HEK293 (cell line): ENCODE results near the gene CLN6.
A peak's percentile ranks its signal among the peaks of the same experiment; 100 is the strongest.

ENCODE experiments used
- CTCF ChIA-PET: fragments of 350-600 bp; formaldehyde crosslinking; extraction: SDS; loops from one replicate; lab custom pipeline; 2021; ENCODE audit warnings: antibody characterized with exemption; lab: Yijun Ruan, JAX
- POLR2A ChIA-PET: fragments of 300-600 bp; formaldehyde crosslinking; extraction: SDS; loops from one replicate; lab custom pipeline; 2020; ENCODE audit warnings: antibody characterized with exemption, inconsistent platforms; lab: Yijun Ruan, JAX
- H3K27ac ChIP-seq: fragments of 200-500 bp; sonication (Bioruptor generic); 2 replicates; pipeline ENCODE4 v1.5.1; 2014; ENCODE audit warnings: low read depth, low read length, control low read depth, inconsistent platforms; ENCODE audit errors: extremely low read depth
- H3K36me3 ChIP-seq, 2 experiments: fragments of 200-500 bp in 1 of 2; sonication (Bioruptor generic) in 1 of 2; 1 replicate in 1 of 2; 2 replicates in 1 of 2; pipeline ENCODE4 v1.5.1; 2014 to 2017; ENCODE audit warnings: inconsistent platforms in 2 of 2, low read length in 2 of 2; ENCODE audit not compliant: control insufficient read depth in 2 of 2, insufficient read depth in 1 of 2
- H3K4me1 ChIP-seq: fragments of 200-500 bp; sonication (Bioruptor generic); 2 replicates; pipeline ENCODE4 v1.5.1; 2014; ENCODE audit warnings: mild to moderate bottlenecking, low read length, inconsistent platforms; ENCODE audit not compliant: control insufficient read depth, insufficient read depth
- H3K4me3 ChIP-seq: 2 replicates; pipeline ENCODE4 v1.5.1; 2011; ENCODE audit warnings: low read depth, mild to moderate bottlenecking, control low read depth, low read length, moderate library complexity
- H3K9me3 ChIP-seq: fragments of 200-500 bp; sonication (Bioruptor generic); 2 replicates; pipeline ENCODE4 v1.5.1; 2014; ENCODE audit warnings: low read depth, low read length, inconsistent platforms; ENCODE audit not compliant: control insufficient read depth, insufficient read depth
- KLF7 ChIP-seq: fragments of 450-650 bp; formaldehyde crosslinking; IDR thresholded peaks from 2 replicates; pipeline ENCODE4 v1.5.1; 2016; ENCODE audit warnings: missing biosample characterization, missing genetic modification characterization, borderline replicate concordance
- SP7 ChIP-seq: fragments of 450-650 bp; formaldehyde crosslinking; IDR thresholded peaks from 2 replicates; pipeline ENCODE4 v1.5.1; 2016; ENCODE audit warnings: missing biosample characterization, missing genetic modification characterization
- ZBTB17 ChIP-seq: fragments of 450-650 bp; formaldehyde crosslinking; IDR thresholded peaks from 2 replicates; pipeline ENCODE4 v1.5.1; 2016; ENCODE audit warnings: missing biosample characterization, missing genetic modification characterization
- ZBTB21 ChIP-seq: fragments of 450-650 bp; formaldehyde crosslinking; IDR thresholded peaks from 2 replicates; pipeline ENCODE4 v1.5.1; 2017; ENCODE audit warnings: missing biosample characterization, missing genetic modification characterization
- ZFP41 ChIP-seq: fragments of 450-650 bp; formaldehyde crosslinking; IDR thresholded peaks from 2 replicates; pipeline ENCODE4 v1.5.1; 2016; ENCODE audit warnings: missing biosample characterization, missing genetic modification characterization, borderline replicate concordance
- ZIC2 ChIP-seq: fragments of 450-650 bp; formaldehyde crosslinking; IDR thresholded peaks from 2 replicates; pipeline ENCODE4 v1.5.1; 2016; ENCODE audit warnings: missing biosample characterization, missing genetic modification characterization
- ZNF169 ChIP-seq: fragments of 450-650 bp; formaldehyde crosslinking; IDR thresholded peaks from 2 replicates; pipeline ENCODE4 v1.5.1; 2016; ENCODE audit warnings: missing biosample characterization, missing genetic modification characterization
- ZNF335 ChIP-seq: fragments of 450-650 bp; formaldehyde crosslinking; conservative IDR thresholded peaks from 2 replicates; pipeline ENCODE4 v1.5.1; 2016; ENCODE audit warnings: missing biosample characterization, missing genetic modification characterization
- ZNF473 ChIP-seq: fragments of 450-650 bp; formaldehyde crosslinking; IDR thresholded peaks from 2 replicates; pipeline ENCODE4 v1.5.1; 2017; ENCODE audit warnings: missing biosample characterization, missing genetic modification characterization
- ZNF624 ChIP-seq: fragments of 450-650 bp; formaldehyde crosslinking; IDR thresholded peaks from 2 replicates; pipeline ENCODE4 v1.5.1; 2017; ENCODE audit warnings: missing biosample characterization, missing genetic modification characterization
- ZNF785 ChIP-seq: fragments of 450-650 bp; formaldehyde crosslinking; IDR thresholded peaks from 2 replicates; pipeline ENCODE4 v1.5.1; 2016; ENCODE audit warnings: missing biosample characterization, missing genetic modification characterization
- ZSCAN16 ChIP-seq: fragments of 450-650 bp; formaldehyde crosslinking; IDR thresholded peaks from 2 replicates; pipeline ENCODE4 v1.5.1; 2016; ENCODE audit warnings: missing biosample characterization, missing genetic modification characterization
- TF ChIP-seq, protein P1 (sequence below): fragments of 450-650 bp; formaldehyde crosslinking; IDR thresholded peaks from 2 replicates; pipeline ENCODE4 v1.5.1; 2016; ENCODE audit warnings: missing biosample characterization, missing genetic modification characterization
- TF ChIP-seq, protein P2 (sequence below): fragments of 450-650 bp; formaldehyde crosslinking; IDR thresholded peaks from 2 replicates; pipeline ENCODE4 v1.5.1; 2016; ENCODE audit warnings: missing biosample characterization, missing genetic modification characterization, low read depth
- TF ChIP-seq, protein P3 (sequence below): fragments of 450-650 bp; formaldehyde crosslinking; IDR thresholded peaks from 2 replicates; pipeline ENCODE4 v1.5.1; 2017; ENCODE audit warnings: missing biosample characterization, missing genetic modification characterization
- TF ChIP-seq, protein P4 (sequence below): fragments of 450-650 bp; formaldehyde crosslinking; IDR thresholded peaks from 2 replicates; pipeline ENCODE4; 2016; ENCODE audit warnings: missing biosample characterization, missing genetic modification characterization
- TF ChIP-seq, protein P5 (sequence below): fragments of 450-650 bp; formaldehyde crosslinking; IDR thresholded peaks from 2 replicates; pipeline ENCODE4 v1.5.1; 2017; ENCODE audit warnings: missing biosample characterization, missing genetic modification characterization

Gene CLN6

DNA sequence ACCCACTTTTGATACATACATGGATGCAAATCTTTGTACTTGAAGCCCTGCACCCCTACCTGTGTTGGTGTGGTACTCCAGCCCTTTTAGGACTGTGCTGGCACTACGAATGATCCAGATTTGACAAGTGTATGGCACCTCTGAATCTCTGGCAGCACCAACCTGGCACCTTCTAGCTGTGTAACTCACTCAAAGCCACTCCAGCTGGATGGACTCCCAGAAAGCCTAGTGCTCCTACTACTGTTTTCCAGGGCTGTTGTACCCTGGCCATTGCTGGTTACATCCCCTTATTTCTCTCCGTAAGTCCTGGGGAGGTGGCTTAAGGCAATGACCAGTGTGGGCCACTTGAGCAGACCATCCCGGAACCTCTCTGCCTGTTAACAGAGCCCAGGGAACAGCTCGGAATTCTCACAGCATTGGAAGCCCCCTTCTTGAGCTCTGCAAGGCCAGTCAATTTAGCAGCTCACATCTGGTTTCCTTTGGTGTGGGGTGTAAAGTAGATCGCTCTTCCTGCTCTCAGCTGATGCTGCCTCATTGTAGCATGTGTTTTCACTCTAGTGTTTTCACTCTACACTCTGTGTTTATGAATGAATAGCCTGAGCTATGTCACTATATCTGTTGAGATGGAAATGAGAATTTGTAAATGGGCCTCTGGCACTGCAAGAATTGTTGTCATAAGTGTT, 36.6 kb downstream of the CLN6 start:
- Histone ChIP-seq H3K36me3 (peaks cover 6 to 63% of the 10 kb centered on the region in 2 experiments), H3K9me3 (no peaks in the 10 kb centered on the region), H3K27ac (no peak overlapping the region), H3K4me3 (no peak overlapping the region), H3K4me1 (no peaks in the 10 kb centered on the region)
- ChIA-PET CTCF (interaction anchor here (0.6 kb wide), 1 partner anchor 461 kb away, joined by 6 read pairs; no protein-coding TSS in a partner anchor), POLR2A (no interaction called here)
- TF ChIP-seq ZNF169 (tag by site-specific recombination) = no peak
- peak; percentile 25; the same call in 1 of the 2 replicates for TF ChIP-seq ZBTB17 (tag by site-specific recombination)

DNA sequence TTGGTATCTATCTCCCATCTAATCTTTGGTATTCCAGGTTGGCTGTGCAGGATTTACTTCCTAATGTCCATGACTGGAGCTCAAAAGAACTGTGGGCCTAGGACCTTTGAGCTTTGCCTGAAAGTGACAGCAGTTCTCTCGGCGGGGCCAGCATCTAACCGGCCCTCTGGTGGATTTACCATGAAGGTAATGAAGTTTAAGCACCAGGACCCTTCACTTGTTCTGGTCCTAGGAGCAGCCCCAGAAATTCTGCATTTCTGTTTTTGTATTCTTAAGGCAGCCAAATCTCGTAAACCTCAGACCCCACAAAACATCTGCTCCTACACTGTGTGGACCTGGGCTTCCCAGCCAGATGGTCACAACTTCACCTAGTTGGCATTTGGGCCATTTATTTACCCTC, 37.4 kb downstream of the CLN6 start:
- Histone ChIP-seq H3K4me3 (no peak overlapping the region), H3K27ac (no peak overlapping the region), H3K36me3 (peaks cover 8 to 61% of the 10 kb centered on the region in 2 experiments), H3K9me3 (no peaks in the 10 kb centered on the region), H3K4me1 (no peaks in the 10 kb centered on the region)
- POLR2A ChIA-PET = no interaction called here
- TF ChIP-seq ZNF624 (no peak), ZNF785 (tag by site-specific recombination) (no peak), ZBTB21 (tag by site-specific recombination) (no peak), SP7 (no peak), ZNF473 (tag by site-specific recombination) (no peak), ZIC2 (tag by site-specific recombination) (no peak), ZFP41 (tag by site-specific recombination) (no peak), KLF7 (no peak), ZNF335 (tag by site-specific recombination) (no peak), ZSCAN16 (tag by site-specific recombination) (no peak)
- TF ChIP-seq, protein P1, sequence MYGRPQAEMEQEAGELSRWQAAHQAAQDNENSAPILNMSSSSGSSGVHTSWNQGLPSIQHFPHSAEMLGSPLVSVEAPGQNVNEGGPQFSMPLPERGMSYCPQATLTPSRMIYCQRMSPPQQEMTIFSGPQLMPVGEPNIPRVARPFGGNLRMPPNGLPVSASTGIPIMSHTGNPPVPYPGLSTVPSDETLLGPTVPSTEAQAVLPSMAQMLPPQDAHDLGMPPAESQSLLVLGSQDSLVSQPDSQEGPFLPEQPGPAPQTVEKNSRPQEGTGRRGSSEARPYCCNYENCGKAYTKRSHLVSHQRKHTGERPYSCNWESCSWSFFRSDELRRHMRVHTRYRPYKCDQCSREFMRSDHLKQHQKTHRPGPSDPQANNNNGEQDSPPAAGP (tag by site-specific recombination) = no peak
- TF ChIP-seq, protein P2, sequence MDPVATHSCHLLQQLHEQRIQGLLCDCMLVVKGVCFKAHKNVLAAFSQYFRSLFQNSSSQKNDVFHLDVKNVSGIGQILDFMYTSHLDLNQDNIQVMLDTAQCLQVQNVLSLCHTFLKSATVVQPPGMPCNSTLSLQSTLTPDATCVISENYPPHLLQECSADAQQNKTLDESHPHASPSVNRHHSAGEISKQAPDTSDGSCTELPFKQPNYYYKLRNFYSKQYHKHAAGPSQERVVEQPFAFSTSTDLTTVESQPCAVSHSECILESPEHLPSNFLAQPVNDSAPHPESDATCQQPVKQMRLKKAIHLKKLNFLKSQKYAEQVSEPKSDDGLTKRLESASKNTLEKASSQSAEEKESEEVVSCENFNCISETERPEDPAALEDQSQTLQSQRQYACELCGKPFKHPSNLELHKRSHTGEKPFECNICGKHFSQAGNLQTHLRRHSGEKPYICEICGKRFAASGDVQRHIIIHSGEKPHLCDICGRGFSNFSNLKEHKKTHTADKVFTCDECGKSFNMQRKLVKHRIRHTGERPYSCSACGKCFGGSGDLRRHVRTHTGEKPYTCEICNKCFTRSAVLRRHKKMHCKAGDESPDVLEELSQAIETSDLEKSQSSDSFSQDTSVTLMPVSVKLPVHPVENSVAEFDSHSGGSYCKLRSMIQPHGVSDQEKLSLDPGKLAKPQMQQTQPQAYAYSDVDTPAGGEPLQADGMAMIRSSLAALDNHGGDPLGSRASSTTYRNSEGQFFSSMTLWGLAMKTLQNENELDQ (tag by site-specific recombination) = no peak
- TF ChIP-seq, protein P3, sequence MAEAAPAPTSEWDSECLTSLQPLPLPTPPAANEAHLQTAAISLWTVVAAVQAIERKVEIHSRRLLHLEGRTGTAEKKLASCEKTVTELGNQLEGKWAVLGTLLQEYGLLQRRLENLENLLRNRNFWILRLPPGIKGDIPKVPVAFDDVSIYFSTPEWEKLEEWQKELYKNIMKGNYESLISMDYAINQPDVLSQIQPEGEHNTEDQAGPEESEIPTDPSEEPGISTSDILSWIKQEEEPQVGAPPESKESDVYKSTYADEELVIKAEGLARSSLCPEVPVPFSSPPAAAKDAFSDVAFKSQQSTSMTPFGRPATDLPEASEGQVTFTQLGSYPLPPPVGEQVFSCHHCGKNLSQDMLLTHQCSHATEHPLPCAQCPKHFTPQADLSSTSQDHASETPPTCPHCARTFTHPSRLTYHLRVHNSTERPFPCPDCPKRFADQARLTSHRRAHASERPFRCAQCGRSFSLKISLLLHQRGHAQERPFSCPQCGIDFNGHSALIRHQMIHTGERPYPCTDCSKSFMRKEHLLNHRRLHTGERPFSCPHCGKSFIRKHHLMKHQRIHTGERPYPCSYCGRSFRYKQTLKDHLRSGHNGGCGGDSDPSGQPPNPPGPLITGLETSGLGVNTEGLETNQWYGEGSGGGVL (tag by site-specific recombination) = no peak
- TF ChIP-seq, protein P4, sequence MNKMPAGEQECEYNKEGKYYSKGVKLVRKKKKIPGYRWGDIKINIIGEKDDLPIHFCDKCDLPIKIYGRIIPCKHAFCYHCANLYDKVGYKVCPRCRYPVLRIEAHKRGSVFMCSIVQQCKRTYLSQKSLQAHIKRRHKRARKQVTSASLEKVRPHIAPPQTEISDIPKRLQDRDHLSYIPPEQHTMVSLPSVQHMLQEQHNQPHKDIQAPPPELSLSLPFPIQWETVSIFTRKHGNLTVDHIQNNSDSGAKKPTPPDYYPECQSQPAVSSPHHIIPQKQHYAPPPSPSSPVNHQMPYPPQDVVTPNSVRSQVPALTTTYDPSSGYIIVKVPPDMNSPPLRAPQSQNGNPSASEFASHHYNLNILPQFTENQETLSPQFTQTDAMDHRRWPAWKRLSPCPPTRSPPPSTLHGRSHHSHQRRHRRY (tag by site-specific recombination) = no peak
- TF ChIP-seq, protein P5, sequence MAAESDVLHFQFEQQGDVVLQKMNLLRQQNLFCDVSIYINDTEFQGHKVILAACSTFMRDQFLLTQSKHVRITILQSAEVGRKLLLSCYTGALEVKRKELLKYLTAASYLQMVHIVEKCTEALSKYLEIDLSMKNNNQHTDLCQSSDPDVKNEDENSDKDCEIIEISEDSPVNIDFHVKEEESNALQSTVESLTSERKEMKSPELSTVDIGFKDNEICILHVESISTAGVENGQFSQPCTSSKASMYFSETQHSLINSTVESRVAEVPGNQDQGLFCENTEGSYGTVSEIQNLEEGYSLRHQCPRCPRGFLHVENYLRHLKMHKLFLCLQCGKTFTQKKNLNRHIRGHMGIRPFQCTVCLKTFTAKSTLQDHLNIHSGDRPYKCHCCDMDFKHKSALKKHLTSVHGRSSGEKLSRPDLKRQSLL (tag by site-specific recombination) = no peak
- CTCF ChIA-PET = interaction anchor here (0.6 to 1.7 kb wide), 3 partner anchors 11 to 126 kb away, joined by 3 to 6 read pairs (median 3); no protein-coding TSS in a partner anchor
